Mucosa of stomach (tissue), 1 donor: Measurements from ENCODE around the gene LNP1.
A peak's percentile ranks its signal among the peaks of the same experiment; 100 is the strongest.
"Not testable (repeated sequence)": the region's sequence is repeated elsewhere in the genome, so short reads cannot be mapped to it uniquely, and the experiment has no call there.

ENCODE experiments used
- H3K27me3 ChIP-seq: one replicate; pipeline ENCODE4 v1.7.0; 2013; ENCODE audit warnings: mild to moderate bottlenecking, low read length; ENCODE audit not compliant: control insufficient read depth, insufficient read depth
- H3K36me3 ChIP-seq: one replicate; pipeline ENCODE4 v1.7.0; 2013; ENCODE audit warnings: low read length; ENCODE audit not compliant: control insufficient read depth, insufficient read depth
- H3K4me1 ChIP-seq: one replicate; pipeline ENCODE4 v1.7.0; 2013; ENCODE audit warnings: mild to moderate bottlenecking, low read length; ENCODE audit not compliant: control insufficient read depth, insufficient read depth
- H3K4me3 ChIP-seq: one replicate; pipeline ENCODE4 v1.7.0; 2013; ENCODE audit warnings: low read length
- H3K9ac ChIP-seq: one replicate; pipeline ENCODE4 v1.7.0; 2013; ENCODE audit warnings: mild to moderate bottlenecking, low read length, moderate library complexity
- H3K9me3 ChIP-seq: one replicate; pipeline ENCODE4 v1.7.0; 2013; ENCODE audit warnings: mild to moderate bottlenecking, low read length, moderate library complexity; ENCODE audit not compliant: control insufficient read depth
- donor health status: Pancreatic carcinoma.

The LNP1 gene

GRCh38 chr3:100467133-100467532 lies 65.8 kb downstream of the LNP1 start:
- Histone ChIP-seq H3K9me3 (no peaks in the 10 kb centered on the region), H3K4me3 (no peak overlapping the region), H3K27me3 (no peaks in the 10 kb centered on the region), H3K4me1 (peaks cover 3% of the 10 kb centered on the region), H3K36me3 (no peaks in the 10 kb centered on the region), H3K9ac (no peak overlapping the region)

GRCh38 chr3:100468676-100469075 lies 67.3 kb downstream of the LNP1 start:
- no peaks in the 10 kb centered on the region for H3K27me3 ChIP-seq
- no peak overlapping the region for H3K4me3 ChIP-seq
- no peaks in the 10 kb centered on the region for H3K9me3 ChIP-seq
- no peak overlapping the region for H3K9ac ChIP-seq
- peaks cover 3% of the 10 kb centered on the region for H3K4me1 ChIP-seq
- no peaks in the 10 kb centered on the region for H3K36me3 ChIP-seq

GRCh38 chr3:100470951-100471350 lies 69.6 kb downstream of the LNP1 start:
- H3K36me3 ChIP-seq, result no peaks in the 10 kb centered on the region
- H3K9me3 ChIP-seq, result no peaks in the 10 kb centered on the region

GRCh38 chr3:100471444-100471843 lies 70.1 kb downstream of the LNP1 start:
- no peaks in the 10 kb centered on the region for H3K36me3 ChIP-seq
- H3K9ac ChIP-seq, result no peak overlapping the region
- no peaks in the 10 kb centered on the region for H3K9me3 ChIP-seq
- no peak overlapping the region for H3K4me3 ChIP-seq
- H3K27me3 ChIP-seq, result no peaks in the 10 kb centered on the region
- H3K4me1 ChIP-seq, result no peaks in the 10 kb centered on the region

More at GRCh38 chr3:100470951-100471350, 69.6 kb downstream of the LNP1 start:
- peaks cover 2% of the 10 kb centered on the region for H3K4me1 ChIP-seq
- H3K4me3 ChIP-seq, result no peak overlapping the region
- no peak overlapping the region for H3K9ac ChIP-seq
- no peaks in the 10 kb centered on the region for H3K27me3 ChIP-seq

- H3K9ac ChIP-seq, H3K9me3 ChIP-seq, H3K4me1 ChIP-seq, H3K27me3 ChIP-seq, H3K36me3 ChIP-seq, H3K4me3 ChIP-seq: not testable (repeated sequence)
These were observed 76.6 kb downstream of the LNP1 start for GRCh38 chr3:100477851-100478360.

- not testable (repeated sequence) for H3K9ac ChIP-seq, H3K27me3 ChIP-seq, H3K9me3 ChIP-seq, H3K36me3 ChIP-seq, H3K4me3 ChIP-seq, H3K4me1 ChIP-seq
These were observed 77.2 kb downstream of the LNP1 start for GRCh38 chr3:100478521-100478920.

- Histone ChIP-seq H3K4me3 (no peak overlapping the region), H3K9me3 (no peaks in the 10 kb centered on the region)
These were observed 78.7 kb downstream of the LNP1 start for GRCh38 chr3:100480081-100480480.

GRCh38 chr3:100482176-100482575 lies 80.8 kb downstream of the LNP1 start:
- H3K9me3 ChIP-seq, result no peaks in the 10 kb centered on the region
- H3K9ac ChIP-seq, result no peak overlapping the region
- H3K36me3 ChIP-seq, result no peaks in the 10 kb centered on the region
- no peaks in the 10 kb centered on the region for H3K27me3 ChIP-seq
- no peak overlapping the region for H3K4me3 ChIP-seq
- H3K4me1 ChIP-seq, result no peaks in the 10 kb centered on the region

More at GRCh38 chr3:100480081-100480480, 78.7 kb downstream of the LNP1 start:
- Histone ChIP-seq H3K36me3 (no peaks in the 10 kb centered on the region), H3K4me1 (no peaks in the 10 kb centered on the region), H3K9ac (no peak overlapping the region), H3K27me3 (no peaks in the 10 kb centered on the region)

- H3K9ac ChIP-seq, result no peak overlapping the region
- H3K27me3 ChIP-seq, result no peaks in the 10 kb centered on the region
- no peak overlapping the region for H3K4me3 ChIP-seq
- H3K36me3 ChIP-seq, result no peaks in the 10 kb centered on the region
- H3K9me3 ChIP-seq, result no peaks in the 10 kb centered on the region
- no peaks in the 10 kb centered on the region for H3K4me1 ChIP-seq
These were observed 82.2 kb downstream of the LNP1 start for GRCh38 chr3:100483529-100483928.

- H3K36me3 ChIP-seq, result no peaks in the 10 kb centered on the region
- H3K9me3 ChIP-seq, result no peaks in the 10 kb centered on the region
- H3K4me1 ChIP-seq, result no peaks in the 10 kb centered on the region
- no peak overlapping the region for H3K4me3 ChIP-seq
- H3K27me3 ChIP-seq, result no peaks in the 10 kb centered on the region
- H3K9ac ChIP-seq, result no peak overlapping the region
These were observed 85.5 kb downstream of the LNP1 start for GRCh38 chr3:100486808-100487207.

GRCh38 chr3:100489118-100489517 lies 87.8 kb downstream of the LNP1 start:
- no peak overlapping the region for H3K9ac ChIP-seq
- no peaks in the 10 kb centered on the region for H3K9me3 ChIP-seq
- H3K4me1 ChIP-seq, result no peaks in the 10 kb centered on the region
- H3K27me3 ChIP-seq, result no peaks in the 10 kb centered on the region
- H3K4me3 ChIP-seq, result no peak overlapping the region
- H3K36me3 ChIP-seq, result no peaks in the 10 kb centered on the region

- H3K4me3 ChIP-seq, result peak within 1 kb of the TSS; percentile 26
- H3K27me3 ChIP-seq, result no peaks in the 10 kb centered on the region
- H3K4me1 ChIP-seq, result no peaks in the 10 kb centered on the region
- no peaks in the 10 kb centered on the region for H3K36me3 ChIP-seq
- no peaks in the 10 kb centered on the region for H3K9me3 ChIP-seq
- H3K9ac ChIP-seq, result peak within 1 kb of the TSS; percentile 64
These were observed 91.0 kb downstream of the LNP1 start, which contains the start of gene TMEM45A for GRCh38 chr3:100492059-100493006. Gene TMEM45A (plus strand): TSS chr3:100492619. CDS start chr3:100555212, 62,593 bp downstream.
